ENCODE results near the gene ZNF569. TPM values are rescaled to one million over a fixed set of nuclear protein-coding genes. Genes with fewer than 3 reads are reported as not detected.

ZNF569 gene
- total and polyA plus RNA-seq, 2 of the 13 experiments (the other 11 are each of a cell fraction or from before 2014, with no cell fraction given), result 1.4 to 5.7 TPM

- TF ChIP-seq PRDM10 (CRISPR knock-in tag; IDR thresholded peaks at IDR 0.05; ENCODE audit: low read depth) (peak; percentile 36; the same call in 1 of the 2 replicates), SAFB2 (CRISPR knock-in tag; IDR thresholded peaks at IDR 0.05; ENCODE audit: borderline replicate concordance, low read depth) (peak; percentile 81; the same call in 1 of the 2 replicates), ZNF441 (CRISPR knock-in tag; IDR thresholded peaks at IDR 0.05; ENCODE audit: borderline replicate concordance) (peak; percentile 41; the same call in 1 of the 2 replicates), CENPX (CRISPR knock-in tag; IDR thresholded peaks at IDR 0.05) (no peak), ZBTB21 (CRISPR knock-in tag; IDR thresholded peaks at IDR 0.05) (no peak), HCFC1 (IDR thresholded peaks at IDR 0.05; ENCODE audit: low read depth, low read length) (peak; percentile 91), ZNF121 (CRISPR knock-in tag; IDR thresholded peaks at IDR 0.05) (peak; percentile 45; the same call in 1 of the 2 replicates), ZFP1 (CRISPR knock-in tag; IDR thresholded peaks at IDR 0.05) (0 out of 2 replicates have a peak, but pooled peaks have one; percentile 64), FOXP4 (CRISPR knock-in tag; IDR thresholded peaks at IDR 0.05) (peak; percentile 39; the same call in 1 of the 2 replicates), ZNF598 (CRISPR knock-in tag; IDR thresholded peaks at IDR 0.05; ENCODE audit: borderline replicate concordance) (0 out of 2 replicates have a peak, but pooled peaks have one; percentile 70), ERF (CRISPR knock-in tag; IDR thresholded peaks at IDR 0.05) (peak; percentile 38; the same call in 1 of the 2 replicates), HOXA5 (CRISPR knock-in tag; IDR thresholded peaks at IDR 0.05) (0 out of 2 replicates have a peak, but pooled peaks have one; percentile 43), ZNF574 (CRISPR knock-in tag; IDR thresholded peaks at IDR 0.05) (peak; percentile 88), ZNF547 (CRISPR knock-in tag; IDR thresholded peaks at IDR 0.05) (0 out of 2 replicates have a peak, but pooled peaks have one; percentile 27), PITX1 (CRISPR knock-in tag; IDR thresholded peaks at IDR 0.05) (no peak; the same call in 1 of the 2 replicates), ZNF251 (CRISPR knock-in tag; IDR thresholded peaks at IDR 0.05) (0 out of 2 replicates have a peak, but pooled peaks have one; percentile 28), FOXA1 (IDR thresholded peaks at IDR 0.05) (no peak), FOXA1 (CRISPR knock-in tag; IDR thresholded peaks at IDR 0.05) (peak; percentile 29; the same call in 1 of the 2 replicates), SAP130 (CRISPR knock-in tag; IDR thresholded peaks at IDR 0.05; ENCODE audit: low read depth) (peak; percentile 89), ZNF589 (CRISPR knock-in tag; conservative IDR thresholded peaks at IDR 0.05) (no peak), CAMTA2 (CRISPR knock-in tag; IDR thresholded peaks at IDR 0.05; ENCODE audit: borderline replicate concordance) (0 out of 2 replicates have a peak, but pooled peaks have one; percentile 82), YEATS4 (CRISPR knock-in tag; IDR thresholded peaks at IDR 0.05; ENCODE audit: borderline replicate concordance) (peak; percentile 71; the same call in 1 of the 2 replicates)
Observed at GRCh38 chr19:37468961-37469777, 1.9 kb upstream of the ZNF569 start, which contains the start of gene ZNF570 (continued).

Data from HepG2 (cell line).